Glutamatergic neuron (in vitro differentiated cells): ENCODE measurements around the gene XRCC4. TPM values are rescaled to one million over a fixed set of nuclear protein-coding genes. Genes with fewer than 3 reads are reported as not detected.

Experiments used
- DNase-seq: peaks from one replicate; pipeline ENCODE4 v3.0.0; 2022
- H3K27ac Mint-ChIP-seq: one replicate; pipeline ENCODE4 v1.8.0; 2020; ENCODE audit warnings: mild to moderate bottlenecking, mixed read lengths, inconsistent platforms; ENCODE audit not compliant: unreplicated experiment
- H3K27me3 Mint-ChIP-seq: one replicate; pipeline ENCODE4 v1.8.0; 2020; ENCODE audit warnings: mild to moderate bottlenecking, moderate library complexity, mixed read lengths, inconsistent platforms; ENCODE audit not compliant: unreplicated experiment
- H3K36me3 Mint-ChIP-seq: one replicate; pipeline ENCODE4 v1.8.0; 2020; ENCODE audit warnings: mild to moderate bottlenecking, mixed read lengths, inconsistent platforms; ENCODE audit not compliant: unreplicated experiment
- H3K4me1 Mint-ChIP-seq: one replicate; pipeline ENCODE4 v1.8.0; 2020; ENCODE audit warnings: mild to moderate bottlenecking, low read depth, mixed read lengths, inconsistent platforms; ENCODE audit not compliant: unreplicated experiment
- H3K4me3 Mint-ChIP-seq: one replicate; pipeline ENCODE4 v1.8.0; 2020; ENCODE audit warnings: mild to moderate bottlenecking, mixed read lengths, inconsistent platforms; ENCODE audit not compliant: unreplicated experiment
- H3K9me3 Mint-ChIP-seq: one replicate; pipeline ENCODE4 v1.8.0; 2020; ENCODE audit warnings: mild to moderate bottlenecking, moderate library complexity, mixed read lengths, inconsistent platforms; ENCODE audit not compliant: unreplicated experiment
- total RNA-seq: library from RNA; stranded (reverse); fragmentation: NEBNext Ultra II Directional; extraction: Animal tissue kit (Norgen Biotek cat#: 25700); gene quantifications from one replicate; pipeline ENCODE4 v1.2.1, GENCODE V29; 2021; ENCODE audit not compliant: unreplicated experiment
- TF ChIP-seq, protein P1 (sequence below): fragments of 200-600 bp; sonication (generic); IDR thresholded peaks from one replicate; pipeline ENCODE4 v1.5.0; 2021; ENCODE audit not compliant: partially characterized antibody, unreplicated experiment

Gene XRCC4
- total RNA-seq, 1 donor from 2014 or later: 5.9 TPM

DNA sequence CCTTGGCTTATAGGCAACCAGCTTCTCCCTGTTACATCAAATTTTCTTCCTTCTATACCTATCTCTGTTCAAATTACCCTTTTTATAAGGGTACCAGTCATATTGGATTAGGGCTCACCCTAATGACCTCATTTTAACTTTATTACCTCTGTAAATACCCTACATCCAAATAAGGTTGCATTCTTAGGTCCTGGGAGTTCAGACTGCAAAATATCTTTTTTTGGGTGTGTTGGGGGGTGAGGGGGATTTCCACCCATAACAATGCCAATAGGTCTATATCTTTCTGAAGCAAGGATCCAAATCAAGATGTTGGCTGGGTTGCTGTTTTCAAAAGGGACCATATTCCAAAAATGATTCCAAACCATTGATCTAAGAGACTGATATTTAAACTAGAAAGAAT is 141.7 kb downstream of the XRCC4 start:
- no peak for DNase-seq
- H3K9me3 Mint-ChIP-seq: no peaks in the 10 kb centered on the region
- H3K4me1 Mint-ChIP-seq: no peaks in the 10 kb centered on the region
- no peak overlapping the region for H3K4me3 Mint-ChIP-seq
- TF ChIP-seq, protein P1, sequence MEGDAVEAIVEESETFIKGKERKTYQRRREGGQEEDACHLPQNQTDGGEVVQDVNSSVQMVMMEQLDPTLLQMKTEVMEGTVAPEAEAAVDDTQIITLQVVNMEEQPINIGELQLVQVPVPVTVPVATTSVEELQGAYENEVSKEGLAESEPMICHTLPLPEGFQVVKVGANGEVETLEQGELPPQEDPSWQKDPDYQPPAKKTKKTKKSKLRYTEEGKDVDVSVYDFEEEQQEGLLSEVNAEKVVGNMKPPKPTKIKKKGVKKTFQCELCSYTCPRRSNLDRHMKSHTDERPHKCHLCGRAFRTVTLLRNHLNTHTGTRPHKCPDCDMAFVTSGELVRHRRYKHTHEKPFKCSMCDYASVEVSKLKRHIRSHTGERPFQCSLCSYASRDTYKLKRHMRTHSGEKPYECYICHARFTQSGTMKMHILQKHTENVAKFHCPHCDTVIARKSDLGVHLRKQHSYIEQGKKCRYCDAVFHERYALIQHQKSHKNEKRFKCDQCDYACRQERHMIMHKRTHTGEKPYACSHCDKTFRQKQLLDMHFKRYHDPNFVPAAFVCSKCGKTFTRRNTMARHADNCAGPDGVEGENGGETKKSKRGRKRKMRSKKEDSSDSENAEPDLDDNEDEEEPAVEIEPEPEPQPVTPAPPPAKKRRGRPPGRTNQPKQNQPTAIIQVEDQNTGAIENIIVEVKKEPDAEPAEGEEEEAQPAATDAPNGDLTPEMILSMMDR: no peak
- no peaks in the 10 kb centered on the region for H3K27me3 Mint-ChIP-seq
- H3K27ac Mint-ChIP-seq: no peak overlapping the region
- no peaks in the 10 kb centered on the region for H3K36me3 Mint-ChIP-seq

DNA sequence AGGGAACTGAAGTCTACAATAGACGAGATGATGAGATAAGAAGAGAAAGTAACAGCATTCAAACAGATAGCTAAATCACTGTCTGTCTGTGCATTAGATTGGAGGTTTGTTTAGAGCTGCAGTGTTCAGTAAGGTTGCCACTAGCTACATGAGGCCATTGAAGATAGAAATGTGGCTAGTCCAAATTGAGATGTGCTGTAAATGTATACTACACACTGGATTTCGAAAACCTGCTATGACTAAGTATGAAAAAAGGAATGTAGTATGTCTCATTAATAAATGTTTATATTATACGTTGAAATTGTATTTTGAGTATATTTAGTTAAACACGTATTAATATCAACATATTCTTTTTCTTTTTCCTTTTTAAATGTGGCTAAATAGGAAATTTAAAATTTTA is 142.1 kb downstream of the XRCC4 start:
- Mint-ChIP-seq H3K36me3 (no peaks in the 10 kb centered on the region), H3K4me3 (no peak overlapping the region), H3K27ac (no peak overlapping the region), H3K27me3 (no peaks in the 10 kb centered on the region), H3K4me1 (no peaks in the 10 kb centered on the region), H3K9me3 (no peaks in the 10 kb centered on the region)
- TF ChIP-seq, protein P1: no peak
- DNase-seq: no peak

DNA sequence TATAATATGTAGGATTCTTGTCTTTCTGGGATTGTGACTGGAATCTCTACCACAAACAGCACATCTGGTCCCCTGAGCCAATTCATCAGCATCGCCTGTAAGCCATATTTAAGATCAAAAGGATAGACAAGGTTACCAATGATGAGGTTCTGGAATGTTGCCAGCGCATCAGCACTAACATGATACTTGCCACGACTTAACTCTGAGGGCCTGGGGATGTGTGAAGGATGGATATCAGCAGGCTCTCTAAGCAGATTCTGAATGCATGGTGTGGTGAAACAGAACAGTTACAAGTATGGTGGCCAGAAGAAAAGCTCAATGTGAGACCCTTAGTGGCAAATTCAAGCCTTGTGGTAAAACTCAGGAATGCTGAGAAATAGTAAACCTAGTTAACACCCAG is 143.0 kb downstream of the XRCC4 start:
- Mint-ChIP-seq H3K27ac (no peak overlapping the region), H3K9me3 (no peaks in the 10 kb centered on the region), H3K27me3 (no peaks in the 10 kb centered on the region)

DNA sequence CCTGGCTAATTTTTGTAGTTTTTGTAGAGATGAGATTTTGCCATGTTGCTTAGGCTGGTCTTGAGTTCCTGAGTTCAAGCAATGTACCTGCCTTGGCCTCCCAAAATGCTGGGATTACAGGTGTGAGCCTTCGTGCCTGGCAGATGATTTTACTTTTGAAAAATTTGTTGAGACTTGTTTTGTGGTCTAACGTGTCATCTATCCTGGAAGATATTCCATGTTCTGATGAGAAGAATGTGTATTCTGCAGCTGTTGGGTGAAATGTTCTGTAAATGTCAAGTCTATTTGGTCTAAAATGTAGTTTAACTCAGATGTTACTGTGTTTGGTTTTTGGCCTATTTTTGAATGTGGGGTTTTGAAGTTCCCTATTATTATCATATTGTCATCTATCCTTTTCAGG is 145.6 kb downstream of the XRCC4 start:
- H3K9me3 Mint-ChIP-seq: no peaks in the 10 kb centered on the region

More for the DNA sequence above, 143.0 kb downstream of the XRCC4 start:
- Mint-ChIP-seq H3K4me1 (no peaks in the 10 kb centered on the region), H3K4me3 (no peak overlapping the region), H3K36me3 (no peaks in the 10 kb centered on the region)
- no peak for DNase-seq
- TF ChIP-seq, protein P1: no peak

DNA sequence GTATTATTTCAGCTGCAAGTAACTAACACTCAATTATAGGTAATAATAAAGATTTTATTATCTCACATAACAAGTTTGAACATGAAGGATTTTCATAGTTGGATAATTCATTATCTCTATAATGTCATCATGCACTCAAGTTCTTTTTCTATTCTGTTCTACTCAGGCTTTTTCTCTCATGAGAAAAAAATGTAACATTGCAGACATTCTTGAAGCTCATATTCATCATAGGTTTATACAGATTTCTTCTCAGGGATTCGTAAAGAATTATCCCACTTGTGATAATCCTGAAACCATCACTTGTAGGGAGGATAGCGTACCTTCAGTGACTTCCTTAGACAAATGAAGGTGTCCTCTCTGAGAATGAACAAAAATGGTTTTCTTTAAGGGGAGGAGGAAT is 150.3 kb downstream of the XRCC4 start:
- no peak overlapping the region for H3K4me3 Mint-ChIP-seq
- H3K27me3 Mint-ChIP-seq: no peaks in the 10 kb centered on the region
- H3K27ac Mint-ChIP-seq: no peak overlapping the region
- H3K36me3 Mint-ChIP-seq: no peaks in the 10 kb centered on the region
- H3K9me3 Mint-ChIP-seq: no peaks in the 10 kb centered on the region
- TF ChIP-seq, protein P1: no peak
- no peak for DNase-seq
- peaks cover 7% of the 10 kb centered on the region for H3K4me1 Mint-ChIP-seq

More for the DNA sequence above, 145.6 kb downstream of the XRCC4 start:
- H3K4me1 Mint-ChIP-seq: peaks cover 7% of the 10 kb centered on the region
- TF ChIP-seq, protein P1: no peak
- no peak overlapping the region for H3K27ac Mint-ChIP-seq
- no peak overlapping the region for H3K4me3 Mint-ChIP-seq
- no peaks in the 10 kb centered on the region for H3K27me3 Mint-ChIP-seq
- no peak for DNase-seq
- H3K36me3 Mint-ChIP-seq: no peaks in the 10 kb centered on the region
